Stomach (tissue), 9 donors: ENCODE data around the gene HADHB. TPM values are rescaled to one million over a fixed set of nuclear protein-coding genes. Genes with fewer than 3 reads are reported as not detected.

ENCODE experiments used
- DNase-seq, 2 donors: peaks; one replicate each; pipeline versions ENCODE4 v3.0.0 to v3.0.0-alpha.2; 2013 to 2019
- H3K27ac ChIP-seq, 5 donors: fragments of 200-600 bp in 4 of 5; sonication (generic) in 4 of 5; one replicate each; pipeline ENCODE4 v1.5.1; 2013 to 2019; ENCODE audit warnings: mild to moderate bottlenecking in 1 of 5, moderate library complexity in 1 of 5
- H3K27me3 ChIP-seq, 3 donors: fragments of 200-600 bp; sonication (generic); one replicate each; pipeline ENCODE4 v1.5.1; 2017 to 2019; ENCODE audit warnings: mixed run types in 1 of 3
- H3K36me3 ChIP-seq, 4 donors: fragments of 200-600 bp; sonication (generic); 1 replicate in 3 of 4; 2 replicates in 1 of 4; pipeline ENCODE4 v1.5.1; 2016 to 2019
- H3K4me1 ChIP-seq, 4 donors: fragments of 200-600 bp; sonication (generic); one replicate each; pipeline ENCODE4 v1.5.1; 2016 to 2019
- H3K4me3 ChIP-seq, 4 donors: fragments of 200-600 bp; sonication (generic) in 3 of 4; one replicate each; pipeline ENCODE4 v1.5.1; 2016 to 2019; ENCODE audit warnings: mild to moderate bottlenecking in 1 of 4
- H3K9me3 ChIP-seq, 4 donors: fragments of 200-600 bp; sonication (generic); one replicate each; pipeline ENCODE4 v1.5.1; 2016 to 2019
- CTCF ChIP-seq, 7 experiments: fragments of 450-650 bp in 4 of 7; fragments of 200-600 bp in 3 of 7; sonication (generic) in 3 of 7; IDR thresholded peaks; one replicate each; pipeline ENCODE4 v1.5.1; 2016 to 2019; ENCODE audit warnings: antibody characterized with exemption in 7 of 7, control low read depth in 2 of 7, mild to moderate bottlenecking in 1 of 7
- EP300 ChIP-seq: sonication (generic); formaldehyde crosslinking; IDR thresholded peaks from one replicate; pipeline ENCODE4 v1.6.1; 2017; ENCODE audit warnings: antibody characterized with exemption
- POLR2A ChIP-seq, 4 donors: fragments of 450-650 bp; IDR thresholded peaks; one replicate each; pipeline ENCODE4 v1.6.1; 2016; ENCODE audit warnings: antibody characterized with exemption in 4 of 4, control low read depth in 2 of 4, mild to moderate bottlenecking in 1 of 4, moderate library complexity in 1 of 4
- POLR2AphosphoS5 ChIP-seq, 3 donors: sonication (generic); formaldehyde crosslinking; IDR thresholded peaks; one replicate each; pipeline ENCODE4 v1.6.1; 2016; ENCODE audit warnings: antibody characterized with exemption in 3 of 3
- WGBS, 5 donors: extraction: QIAGEN DNeasy Blood & Tissue Kit in 3 of 5; methylation state at CpG; one replicate each; pipeline versions ENCODE4 v1.1.5 to v1.1.7; 2013 to 2018; 5-methylcytosine and 5-hydroxymethylcytosine counted together
- intact Hi-C: fragments of 100-400 bp; cut with DNase I; formaldehyde crosslinking; loops from one replicate; pipeline ENCODE4 v1.15.1; 2023; ENCODE audit warnings: low total_unique reads
- polyA plus RNA-seq, 3 donors: library from polyadenylated mRNA; stranded (reverse); fragments of 200-250 nt; gene quantifications; one replicate each; pipeline ENCODE4 v1.2.3, GENCODE V29; 2013
- total RNA-seq, 5 donors: library from RNA; depleted of rRNA; stranded (reverse); fragments of >200 nt; gene quantifications; one replicate each; pipeline versions ENCODE4 v1.1.0 to v1.2.3, GENCODE V29; 2014 to 2016
- donor health status: healthy with polysubstance abuse.
- donor health status: Bipolar disorder and iron deficiency.
- donor health status: healthy.

The HADHB gene
- total and polyA plus RNA-seq, 8 donors: 70.4 to 178 (median 91.4) TPM

- Histone ChIP-seq H3K27ac (no peak overlapping the region), H3K27me3 (no peaks in the 10 kb centered on the region), H3K4me1 (no peaks in the 10 kb centered on the region), H3K9me3 (no peaks in the 10 kb centered on the region), H3K36me3 (peaks cover 72 to 100% (median 100%) of the 10 kb centered on the region in 4 donors), H3K4me3 (no peak overlapping the region)
- no peak for DNase-seq
- TF ChIP-seq EP300 (no peak), POLR2AphosphoS5 (IDR thresholded peaks at IDR 0.05) (no peak), CTCF (IDR thresholded peaks at IDR 0.05) (no peak), POLR2A (IDR thresholded peaks at IDR 0.05) (no peak)
- intact Hi-C loops: no loop called here
- WGBS, 5 donors: 88 to 95% (median 88%) methylated on average over 4 of the region's 4 CpGs
Measured at GRCh38 chr2:26197516-26197915, 47.2 kb upstream of the HADHB start.

- H3K4me1 ChIP-seq: no peaks in the 10 kb centered on the region
- no peak overlapping the region for H3K4me3 ChIP-seq
- H3K27me3 ChIP-seq: no peaks in the 10 kb centered on the region
- H3K27ac ChIP-seq: no peak overlapping the region
- intact Hi-C loops: no loop called here
- TF ChIP-seq CTCF (IDR thresholded peaks at IDR 0.05): no peak
- TF ChIP-seq EP300: no peak
- TF ChIP-seq POLR2AphosphoS5 (IDR thresholded peaks at IDR 0.05): no peak
- no peak for TF ChIP-seq POLR2A (IDR thresholded peaks at IDR 0.05)
- no peak for DNase-seq
- 40 to 61% (median 53%) methylated on average over 1 of the region's 1 CpG for WGBS, 5 donors
- peaks cover 49 to 100% (median 98%) of the 10 kb centered on the region in 4 donors for H3K36me3 ChIP-seq
- no peaks in the 10 kb centered on the region for H3K9me3 ChIP-seq
Measured at GRCh38 chr2:26202981-26203490, 41.7 kb upstream of the HADHB start.

- intact Hi-C loops: no loop called here
- H3K4me3 ChIP-seq: no peak overlapping the region
- no peaks in the 10 kb centered on the region for H3K4me1 ChIP-seq
- H3K36me3 ChIP-seq: peaks cover 55 to 100% (median 98%) of the 10 kb centered on the region in 4 donors
- TF ChIP-seq EP300 (no peak), POLR2A (IDR thresholded peaks at IDR 0.05) (no peak), POLR2AphosphoS5 (IDR thresholded peaks at IDR 0.05) (no peak), CTCF (IDR thresholded peaks at IDR 0.05) (no peak)
- H3K9me3 ChIP-seq: no peaks in the 10 kb centered on the region
- WGBS, 5 donors: 89 to 94% (median 92%) methylated on average over 7 of the region's 7 CpGs
- no peaks in the 10 kb centered on the region for H3K27me3 ChIP-seq
- DNase-seq: no peak
- H3K27ac ChIP-seq: no peak overlapping the region
Measured at GRCh38 chr2:26203906-26204305, 40.8 kb upstream of the HADHB start.

GRCh38 chr2:26212011-26212410, 32.7 kb upstream of the HADHB start:
- TF ChIP-seq CTCF (IDR thresholded peaks at IDR 0.05): no peak
- no peak for TF ChIP-seq POLR2A (IDR thresholded peaks at IDR 0.05)
- no peak for TF ChIP-seq EP300
- no peak for TF ChIP-seq POLR2AphosphoS5 (IDR thresholded peaks at IDR 0.05)
- intact Hi-C loops: no loop called here
- no peak overlapping the region for H3K27ac ChIP-seq
- 93 to 97% (median 95%) methylated on average over 5 of the region's 5 CpGs for WGBS, 5 donors
- no peaks in the 10 kb centered on the region for H3K27me3 ChIP-seq
- peaks cover 52 to 100% (median 99%) of the 10 kb centered on the region in 4 donors for H3K36me3 ChIP-seq
- H3K4me1 ChIP-seq: no peaks in the 10 kb centered on the region
- DNase-seq: no peak
- H3K4me3 ChIP-seq: no peak overlapping the region
- H3K9me3 ChIP-seq: no peaks in the 10 kb centered on the region
